Prostate gland (tissue), 2 donors: ENCODE data around the gene NOTUM. TPM values are rescaled to one million over a fixed set of nuclear protein-coding genes. Genes with fewer than 3 reads are reported as not detected.
"Not testable (repeated sequence)": the region's sequence is repeated elsewhere in the genome, so short reads cannot be mapped to it uniquely, and the experiment has no call there.

Source experiments
- DNase-seq: peaks from one replicate; pipeline ENCODE4 v3.0.0-alpha.2; 2019; ENCODE audit warnings: low spot score
- H3K27ac ChIP-seq, 2 donors: fragments of 200-600 bp; sonication (generic); 2 replicates each; pipeline ENCODE4 v1.5.1; 2017 to 2019
- H3K27me3 ChIP-seq: fragments of 200-600 bp; sonication (generic); replicated peaks from 2 replicates; pipeline ENCODE4 v1.5.1; 2019; ENCODE audit not compliant: insufficient read depth
- H3K36me3 ChIP-seq, 2 donors: fragments of 200-600 bp; sonication (generic); 1 replicate in 1 of 2; 2 replicates in 1 of 2; pipeline versions ENCODE4 v1.5.1 to v1.8.1; 2017 to 2019
- H3K4me1 ChIP-seq: fragments of 200-600 bp; sonication (generic); replicated peaks from 2 replicates; pipeline ENCODE4 v1.5.1; 2019
- H3K4me3 ChIP-seq, 2 donors: fragments of 200-600 bp; sonication (generic); 2 replicates each; pipeline ENCODE4 v1.5.1; 2017 to 2019
- H3K9me3 ChIP-seq: fragments of 200-600 bp; sonication (generic); 2 replicates; pipeline ENCODE4 v1.5.1; 2017
- CTCF ChIP-seq, 4 experiments: fragments of 200-600 bp in 2 of 4; fragments of 450-650 bp in 2 of 4; sonication (generic) in 2 of 4; IDR thresholded peaks; 1 replicate in 3 of 4; 2 replicates in 1 of 4; pipeline ENCODE4 v1.5.1; 2016 to 2019; ENCODE audit warnings: antibody characterized with exemption in 4 of 4, mild to moderate bottlenecking in 2 of 4, moderate library complexity in 2 of 4
- POLR2A ChIP-seq: fragments of 450-650 bp; IDR thresholded peaks from one replicate; pipeline ENCODE4 v1.6.1; 2016; ENCODE audit warnings: antibody characterized with exemption, mild to moderate bottlenecking
- POLR2AphosphoS5 ChIP-seq: sonication (generic); formaldehyde crosslinking; IDR thresholded peaks from one replicate; pipeline ENCODE4 v1.6.1; 2017; ENCODE audit warnings: antibody characterized with exemption
- WGBS: methylation state at CpG from one replicate; pipeline ENCODE4 v1.1.5; 2018; 5-methylcytosine and 5-hydroxymethylcytosine counted together
- intact Hi-C: fragments of 100-400 bp; cut with DNase I; formaldehyde crosslinking; loops from one replicate; pipeline ENCODE4 v1.14.2; 2022
- total RNA-seq, 2 donors: library from RNA; depleted of rRNA; stranded (reverse); fragments of >200 nt; gene quantifications; one replicate each; pipeline ENCODE4 v1.1.0, GENCODE V29; 2016

The NOTUM gene
- total RNA-seq, 2 donors from 2014 or later = 0.50 to 8.3 TPM

DNA sequence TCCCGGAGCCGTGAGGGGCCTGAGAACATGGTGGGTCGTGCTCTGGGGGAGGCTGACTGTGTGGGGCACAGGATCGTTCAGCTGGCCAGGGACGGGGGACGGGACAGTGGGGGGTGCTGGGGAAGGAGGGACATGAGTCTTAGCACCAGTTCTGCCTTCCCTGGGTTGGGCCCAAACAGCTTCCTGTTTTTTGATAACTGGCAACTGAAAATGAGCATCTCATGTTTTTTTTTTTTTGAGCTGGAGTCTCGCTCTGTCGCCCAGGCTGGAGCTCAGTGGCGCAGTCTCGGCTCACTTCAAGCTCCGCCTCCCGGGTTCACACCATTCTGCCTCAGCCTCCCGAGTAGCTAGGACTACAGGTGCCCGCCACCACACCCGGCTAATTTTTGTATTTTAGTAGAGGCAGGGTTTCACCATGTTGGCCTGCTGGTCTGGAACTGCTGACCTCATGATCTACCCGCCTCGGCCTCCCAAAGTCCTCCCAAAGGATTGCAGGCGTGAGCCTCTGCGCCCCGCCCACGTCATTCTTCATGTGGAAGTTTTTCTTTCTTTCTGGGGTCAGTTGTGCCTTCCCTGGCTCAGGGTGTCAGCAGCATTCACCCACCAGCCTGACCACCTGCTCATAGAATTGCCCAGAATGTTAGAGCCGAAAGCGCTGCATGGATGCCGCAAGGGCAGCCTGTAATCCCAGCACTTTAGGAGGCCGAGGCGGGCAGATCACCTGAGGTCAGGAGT lies 22.8 kb upstream of the NOTUM start:
- no peak overlapping the region for H3K27ac ChIP-seq
- no peaks in the 10 kb centered on the region for H3K27me3 ChIP-seq
- H3K4me1 ChIP-seq = no peaks in the 10 kb centered on the region
- H3K4me3 ChIP-seq = no peak overlapping the region
- intact Hi-C loops = no loop called here
- TF ChIP-seq POLR2AphosphoS5 (no peak), POLR2A (no peak), CTCF (IDR thresholded peaks at IDR 0.05) (no peak)
- DNase-seq = no peak
- H3K9me3 ChIP-seq = no peaks in the 10 kb centered on the region
- 95% methylated on average over 26 of the region's 26 CpGs for WGBS
- H3K36me3 ChIP-seq = no peaks in the 10 kb centered on the region

- no peak overlapping the region for H3K27ac ChIP-seq
- 89% methylated on average over 35 of the region's 35 CpGs for WGBS
- intact Hi-C loops = no loop called here
- DNase-seq = no peak
- no peaks in the 10 kb centered on the region for H3K9me3 ChIP-seq
- no peaks in the 10 kb centered on the region for H3K36me3 ChIP-seq
- TF ChIP-seq CTCF (IDR thresholded peaks at IDR 0.05) (no peak), POLR2AphosphoS5 (no peak), POLR2A (no peak)
- no peak overlapping the region for H3K4me3 ChIP-seq
- peaks cover 4% of the 10 kb centered on the region for H3K4me1 ChIP-seq
- H3K27me3 ChIP-seq = no peaks in the 10 kb centered on the region
Observed at GRCh38 chr17:81983011-81983638, 22.1 kb upstream of the NOTUM start.

DNA sequence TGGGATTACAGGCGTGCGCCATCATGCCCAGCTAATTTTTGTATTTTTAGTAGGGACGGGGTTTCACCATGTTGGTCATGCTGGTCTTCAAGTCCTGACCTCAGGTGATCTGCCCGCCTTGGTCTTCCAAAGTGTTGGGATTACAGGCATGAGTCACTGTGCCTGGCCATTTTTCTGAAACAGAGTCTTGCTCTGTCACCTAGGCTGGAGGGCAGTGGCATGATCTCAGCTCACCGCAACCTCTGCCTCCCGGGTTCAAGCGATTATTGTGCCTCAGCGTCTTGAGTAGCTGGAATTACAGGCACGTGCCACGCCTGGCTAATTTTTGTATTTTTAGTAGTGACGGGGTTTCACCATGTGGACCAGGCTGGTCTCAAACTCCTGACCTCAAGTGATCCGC lies 20.5 kb upstream of the NOTUM start:
- H3K9me3 ChIP-seq, H3K4me1 ChIP-seq, H3K27me3 ChIP-seq, DNase-seq, intact Hi-C loops, H3K4me3 ChIP-seq, H3K36me3 ChIP-seq, H3K27ac ChIP-seq: not testable (repeated sequence)
- WGBS = 96% methylated on average over 12 of the region's 12 CpGs

GRCh38 chr17:81980707-81981343 lies 19.8 kb upstream of the NOTUM start:
- peaks cover 4% of the 10 kb centered on the region for H3K4me1 ChIP-seq
- no peaks in the 10 kb centered on the region for H3K9me3 ChIP-seq
- H3K36me3 ChIP-seq = no peaks in the 10 kb centered on the region
- no peak for DNase-seq
- intact Hi-C loops = no loop called here
- 88% methylated on average over 9 of the region's 9 CpGs for WGBS
- no peak overlapping the region for H3K27ac ChIP-seq
- H3K27me3 ChIP-seq = no peaks in the 10 kb centered on the region
- no peak overlapping the region for H3K4me3 ChIP-seq
- TF ChIP-seq POLR2A = no peak
- TF ChIP-seq POLR2AphosphoS5 = no peak
- no peak for TF ChIP-seq CTCF (IDR thresholded peaks at IDR 0.05)

GRCh38 chr17:81980122-81980521 lies 19.1 kb upstream of the NOTUM start:
- no peaks in the 10 kb centered on the region for H3K9me3 ChIP-seq
- peaks cover 4% of the 10 kb centered on the region for H3K4me1 ChIP-seq
- H3K27me3 ChIP-seq = no peaks in the 10 kb centered on the region
- no peak overlapping the region for H3K27ac ChIP-seq
- DNase-seq = no peak
- H3K36me3 ChIP-seq = no peaks in the 10 kb centered on the region
- no peak overlapping the region for H3K4me3 ChIP-seq
- 86% methylated on average over 4 of the region's 4 CpGs for WGBS
- intact Hi-C loops = no loop called here
- TF ChIP-seq CTCF (IDR thresholded peaks at IDR 0.05) (no peak), POLR2A (no peak), POLR2AphosphoS5 (no peak)
